A549 (cell line): ENCODE data around the gene SLCO4A1. TPM values are rescaled to one million over a fixed set of nuclear protein-coding genes. Genes with fewer than 3 reads are reported as not detected.
"Not testable (repeated sequence)": the region's sequence is repeated elsewhere in the genome, so short reads cannot be mapped to it uniquely, and the experiment has no call there.

Experiments
- ATAC-seq, 2 experiments: fragments of 200-7000 bp in 1 of 2; fragments of >200 bp in 1 of 2; cut with Nextera tagmentation in 1 of 2; cut with Tn5 transposase in 1 of 2; 3 replicates each; pipeline versions ENCODE4 v1.8.0 to v1.9.1; 2018 to 2020; ENCODE audit warnings: mild to moderate bottlenecking in 1 of 2, moderate library complexity in 1 of 2
- CTCF ChIA-PET: fragments of 300-600 bp; sonication (Branson Sonifier 250); formaldehyde crosslinking; extraction: SDS; loops from one replicate; lab custom pipeline; 2021; ENCODE audit warnings: antibody characterized with exemption, inconsistent platforms; lab: Yijun Ruan, JAX
- POLR2A ChIA-PET: fragments of 350-600 bp; formaldehyde crosslinking; extraction: SDS; loops from one replicate; lab custom pipeline; 2021; ENCODE audit warnings: antibody characterized with exemption, inconsistent platforms; lab: Yijun Ruan, JAX
- DNase-seq, 2 experiments: peaks; one replicate each; pipeline versions ENCODE4 v3.0.0 to v3.0.0-alpha.2; 2011 to 2016; ENCODE audit warnings: low read depth in 1 of 2, low spot score in 1 of 2
- FAIRE-seq: peaks from 2 replicates; lab custom pipeline; 2011; peaks lifted over from hg19 to GRCh38; lab: Jason Lieb, UNC
- H3K27ac ChIP-seq, 2 experiments: fragments of >200 bp; sonication (Bioruptor Twin); formaldehyde crosslinking; 3 replicates each; pipeline ENCODE4 v1.5.1; 2016 to 2017
- H3K4me1 ChIP-seq: fragments of >200 bp; sonication (Bioruptor Twin); formaldehyde crosslinking; 3 replicates; pipeline ENCODE4 v1.6.1; 2016
- H3K4me2 ChIP-seq: fragments of >200 bp; sonication (Bioruptor Twin); formaldehyde crosslinking; 3 replicates; pipeline ENCODE4 v1.6.1; 2016
- H3K4me3 ChIP-seq: fragments of >200 bp; sonication (Bioruptor Twin); formaldehyde crosslinking; 3 replicates; pipeline ENCODE4 v1.5.1; 2016
- H3K9me3 ChIP-seq: fragments of >200 bp; sonication (Bioruptor Twin); formaldehyde crosslinking; 3 replicates; pipeline ENCODE4 v1.6.1; 2016
- ATOH8 ChIP-seq: fragments of 250-450 bp; sonication (Bioruptor Pico); IDR thresholded peaks from 2 replicates; pipeline ENCODE4 v1.5.0; 2020; ENCODE audit warnings: low read depth, mild to moderate bottlenecking, moderate library complexity
- BHLHE40 ChIP-seq: IDR thresholded peaks from 2 replicates; pipeline ENCODE4 v1.6.1; 2012; ENCODE audit warnings: low read depth, low read length, inconsistent platforms
- CBX2 ChIP-seq: fragments of 200-600 bp; sonication (generic); IDR thresholded peaks from 2 replicates; pipeline ENCODE4 v1.6.1; 2016; ENCODE audit warnings: low read depth, mild to moderate bottlenecking, borderline replicate concordance
- CBX8 ChIP-seq: fragments of 200-600 bp; sonication (generic); IDR thresholded peaks from 2 replicates; pipeline ENCODE4 v1.6.1; 2016
- CHD4 ChIP-seq: fragments of 200-600 bp; sonication (generic); IDR thresholded peaks from 2 replicates; pipeline ENCODE4 v1.6.1; 2016; ENCODE audit warnings: antibody characterized with exemption, mild to moderate bottlenecking, borderline replicate concordance
- EHF ChIP-seq: fragments of 250-450 bp; sonication (Bioruptor Pico); IDR thresholded peaks from 2 replicates; pipeline ENCODE4 v1.5.0; 2020; ENCODE audit warnings: mild to moderate bottlenecking
- EHMT2 ChIP-seq: fragments of 200-600 bp; sonication (generic); IDR thresholded peaks from 2 replicates; pipeline ENCODE4 v1.6.1; 2016; ENCODE audit warnings: antibody characterized with exemption, low read depth, mild to moderate bottlenecking, moderate library complexity
- ELK1 ChIP-seq: fragments of 150-350 bp; IDR thresholded peaks from 2 replicates; pipeline ENCODE4 v1.6.1; 2014; ENCODE audit warnings: low read depth, mild to moderate bottlenecking, low read length
- FOXS1 ChIP-seq: fragments of 250-450 bp; sonication (Bioruptor Pico); IDR thresholded peaks from 2 replicates; pipeline ENCODE4 v1.5.0; 2020; ENCODE audit warnings: mild to moderate bottlenecking, moderate library complexity
- GATA3 ChIP-seq: IDR thresholded peaks from 2 replicates; pipeline ENCODE4 v1.6.1; 2012; ENCODE audit warnings: borderline replicate concordance
- HEYL ChIP-seq: fragments of 250-450 bp; sonication (Bioruptor Pico); IDR thresholded peaks from 2 replicates; pipeline ENCODE4 v1.8.0; 2021; ENCODE audit warnings: mild to moderate bottlenecking, moderate library complexity
- HOXA7 ChIP-seq: fragments of 250-450 bp; sonication (Bioruptor Pico); IDR thresholded peaks from 2 replicates; pipeline ENCODE4 v1.5.0; 2020; ENCODE audit warnings: mild to moderate bottlenecking, moderate library complexity
- HOXB13 ChIP-seq: fragments of 250-450 bp; sonication (Bioruptor Pico); IDR thresholded peaks from 2 replicates; pipeline ENCODE4 v1.5.0; 2020; ENCODE audit warnings: low read depth, mild to moderate bottlenecking, moderate library complexity
- JUNB ChIP-seq: fragments of >200 bp; sonication (Bioruptor Twin); formaldehyde crosslinking; IDR thresholded peaks from 2 replicates; pipeline ENCODE4 v1.6.1; 2016
- MAX ChIP-seq: IDR thresholded peaks from 2 replicates; pipeline ENCODE4 v1.6.1; 2012
- MAZ ChIP-seq: fragments of 150-350 bp; IDR thresholded peaks from 2 replicates; pipeline ENCODE4 v1.6.1; 2014; ENCODE audit warnings: antibody characterized with exemption, low read depth, low read length, borderline replicate concordance
- MYC ChIP-seq: IDR thresholded peaks from 2 replicates; pipeline ENCODE4 v1.6.1; 2012; ENCODE audit warnings: mild to moderate bottlenecking, inconsistent platforms, low read length, improper control_type of control experiment, borderline replicate concordance
- NFE2L2 ChIP-seq: fragments of 150-350 bp; conservative IDR thresholded peaks from 2 replicates; pipeline ENCODE4 v1.6.1; 2014; ENCODE audit warnings: low read length
- NR3C1 ChIP-seq: fragments of >200 bp; sonication (Bioruptor Twin); formaldehyde crosslinking; IDR thresholded peaks from 3 replicates; pipeline ENCODE4 v1.6.1; 2017
- PHF8 ChIP-seq: fragments of 200-600 bp; sonication (generic); IDR thresholded peaks from 2 replicates; pipeline ENCODE4 v1.6.1; 2016; ENCODE audit warnings: low read depth, mild to moderate bottlenecking, antibody characterized with exemption, moderate library complexity, borderline replicate concordance
- POLR2AphosphoS2 ChIP-seq: conservative IDR thresholded peaks from 2 replicates; pipeline ENCODE4 v1.6.1; 2012; ENCODE audit warnings: low read length, improper control_type of control experiment, inconsistent platforms
- ZFP36 ChIP-seq: fragments of 450-650 bp; IDR thresholded peaks from 2 replicates; pipeline ENCODE4 v1.6.1; 2014; ENCODE audit warnings: borderline replicate concordance; ENCODE audit not compliant: partially characterized antibody
- ZNF302 ChIP-seq: fragments of 250-450 bp; sonication (Bioruptor Pico); IDR thresholded peaks from 2 replicates; pipeline ENCODE4 v1.9.0; 2021; ENCODE audit warnings: inconsistent platforms, mild to moderate bottlenecking, moderate library complexity
- WGBS: methylation state at CpG from one replicate; pipeline ENCODE4 v1.1.6; 2017; ENCODE audit errors: missing lambda C conversion rate; 5-methylcytosine and 5-hydroxymethylcytosine counted together
- polyA plus RNA-seq, 4 experiments: library from polyadenylated mRNA; depleted of rRNA in 3 of 4; stranded (reverse); fragments of >200 nt; fragmentation: RNase III in 1 of 4; extraction: RNeasy Plus Mini Kit Qiagen cat#74134 plus additional on column Dnase treatment in 1 of 4; gene quantifications; 2 replicates in 3 of 4; 3 replicates in 1 of 4; pipeline ENCODE4 v1.2.3, GENCODE V29; 2011 to 2017

Gene SLCO4A1
- polyA plus RNA-seq, 2 of the 4 experiments (the other 2 are of a cell fraction): 1.3 to 11.2 TPM

GRCh38 chr20:62624719-62625453 lies 17.4 kb upstream of the SLCO4A1 start:
- no peak for TF ChIP-seq PHF8
- TF ChIP-seq NFE2L2: no peak
- no peak for TF ChIP-seq CHD4
- TF ChIP-seq MAX: no peak
- TF ChIP-seq MAZ: no peak
- no peak for TF ChIP-seq EHMT2
- TF ChIP-seq ZFP36: no peak
- TF ChIP-seq, all 56 proteins: peak for 0
- Histone ChIP-seq H3K4me2 (peak overlapping the region; percentile 87), H3K4me1 (peaks cover 34% of the 10 kb centered on the region), H3K27ac (peak overlapping the region; percentile 88 to 91), H3K9me3 (no peaks in the 10 kb centered on the region), H3K4me3 (no peak overlapping the region)
- CTCF ChIA-PET: interaction anchor here (1.6 to 3.4 kb wide), 3 partner anchors 8 to 215 kb away, joined by 6 to 16 read pairs (median 16); no protein-coding TSS in a partner anchor
- no peak for FAIRE-seq
- DNase-seq: no peak
- no peak for ATAC-seq
- POLR2A ChIA-PET: no interaction called here
- 92% methylated on average over 32 of the region's 32 CpGs for WGBS

GRCh38 chr20:62625516-62625915 lies 16.8 kb upstream of the SLCO4A1 start:
- H3K9me3 ChIP-seq: no peaks in the 10 kb centered on the region
- peak overlapping the region; percentile 88 to 91; a peak in 4 of 6 replicates for H3K27ac ChIP-seq
- CTCF ChIA-PET: interaction anchor here (2.5 to 3.4 kb wide), 2 partner anchors 9 to 166 kb away, joined by 16 read pairs; no protein-coding TSS in a partner anchor
- 96% methylated on average over 19 of the region's 21 CpGs for WGBS
- ATAC-seq (no peak), FAIRE-seq (no peak), DNase-seq (no peak)
- no peak overlapping the region for H3K4me2 ChIP-seq
- peaks cover 34% of the 10 kb centered on the region for H3K4me1 ChIP-seq
- POLR2A ChIA-PET: no interaction called here
- TF ChIP-seq MYC (no peak), NR3C1 (no peak), ELK1 (no peak), EHF (no peak), HOXB13 (CRISPR knock-in tag) (no peak), CBX2 (no peak), HOXA7 (CRISPR knock-in tag) (no peak), HEYL (CRISPR knock-in tag) (no peak), PHF8 (no peak), POLR2AphosphoS2 (no peak), BHLHE40 (no peak), FOXS1 (CRISPR knock-in tag) (no peak)
- H3K4me3 ChIP-seq: no peak overlapping the region

GRCh38 chr20:62625921-62626547 lies 16.3 kb upstream of the SLCO4A1 start:
- no peak for FAIRE-seq

GRCh38 chr20:62627425-62627824 lies 14.9 kb upstream of the SLCO4A1 start:
- POLR2A ChIA-PET, H3K4me3 ChIP-seq, DNase-seq, H3K9me3 ChIP-seq, FAIRE-seq, ATAC-seq, H3K4me2 ChIP-seq, H3K27ac ChIP-seq: not testable (repeated sequence)
- H3K4me1 ChIP-seq: peaks cover 32% of the 10 kb centered on the region
- CTCF ChIA-PET: interaction anchor here (1.4 to 3.4 kb wide), 2 partner anchors 11 to 29 kb away, joined by 3 to 16 read pairs; no protein-coding TSS in a partner anchor
- 96% methylated on average over 1 of the region's 1 CpG for WGBS

More at GRCh38 chr20:62625921-62626547, 16.3 kb upstream of the SLCO4A1 start:
- WGBS: 90% methylated on average over 15 of the region's 20 CpGs
- Histone ChIP-seq H3K4me1 (peaks cover 34% of the 10 kb centered on the region), H3K4me3 (no peak overlapping the region), H3K27ac (peak overlapping the region; percentile 13 to 24; a peak in 2 of 6 replicates), H3K9me3 (no peaks in the 10 kb centered on the region), H3K4me2 (no peak overlapping the region)
- no peak for ATAC-seq
- CTCF ChIA-PET: interaction anchor here (1.4 to 3.4 kb wide), 2 partner anchors 9 to 30 kb away, joined by 3 to 16 read pairs; no protein-coding TSS in a partner anchor
- DNase-seq: no peak
- POLR2A ChIA-PET: no interaction called here
- TF ChIP-seq GATA3 (no peak), ATOH8 (CRISPR knock-in tag) (no peak), CBX8 (no peak), JUNB (no peak), ZNF302 (CRISPR knock-in tag) (no peak), EHF (no peak)
